ENCODE results near the gene NCR3LG1. TPM values are rescaled to one million over a fixed set of nuclear protein-coding genes. Genes with fewer than 3 reads are reported as not detected.

Gene NCR3LG1
- total and polyA plus RNA-seq, 2 of the 8 experiments (the other 6 are each of a cell fraction or from before 2014, with no cell fraction given): 0.68 to 1.9 TPM

GRCh38 chr11:17414992-17415391, 63.4 kb downstream of the NCR3LG1 start (continued):
- TF ChIP-seq MAFK (IDR thresholded peaks at IDR 0.05; ENCODE audit: low read depth, low read length) (no peak), POLR2AphosphoS5 (IDR thresholded peaks at IDR 0.05; ENCODE audit: low read depth, low read length) (no peak)

Measured in H1 (cell line).